IMR-90 (cell line): Measurements from ENCODE around the gene NXPE4.

ENCODE experiments used
- BHLHE40 ChIP-seq: fragments of 150-350 bp; IDR thresholded peaks from 2 replicates; pipeline ENCODE4 v1.6.1; 2016; ENCODE audit warnings: mild to moderate bottlenecking, low read depth, low read length
- POLR2A ChIP-seq: IDR thresholded peaks from 2 replicates; pipeline ENCODE4 v1.6.1; 2012; ENCODE audit warnings: mild to moderate bottlenecking, low read depth, low read length
- RAD21 ChIP-seq: IDR thresholded peaks from 2 replicates; pipeline ENCODE4 v1.6.1; 2012; ENCODE audit warnings: low read length, improper control_type of control experiment
- RCOR1 ChIP-seq: IDR thresholded peaks from 2 replicates; pipeline ENCODE4 v1.6.1; 2012; ENCODE audit warnings: mild to moderate bottlenecking, low read length, improper control_type of control experiment; ENCODE audit not compliant: insufficient replicate concordance
- RFX5 ChIP-seq: IDR thresholded peaks from 2 replicates; pipeline ENCODE4 v1.8.0; 2012; ENCODE audit warnings: low read depth, mild to moderate bottlenecking, low read length, moderate library complexity
- SMC3 ChIP-seq: fragments of 150-350 bp; IDR thresholded peaks from 2 replicates; pipeline ENCODE4 v1.6.1; 2016; ENCODE audit warnings: low read depth, mild to moderate bottlenecking, antibody characterized with exemption, low read length, moderate library complexity
- TF ChIP-seq, protein P1 (sequence below): conservative IDR thresholded peaks from 2 replicates; pipeline ENCODE4 v1.5.1; 2012; ENCODE audit warnings: mild to moderate bottlenecking, low read depth, low read length, improper control_type of control experiment

DNA sequence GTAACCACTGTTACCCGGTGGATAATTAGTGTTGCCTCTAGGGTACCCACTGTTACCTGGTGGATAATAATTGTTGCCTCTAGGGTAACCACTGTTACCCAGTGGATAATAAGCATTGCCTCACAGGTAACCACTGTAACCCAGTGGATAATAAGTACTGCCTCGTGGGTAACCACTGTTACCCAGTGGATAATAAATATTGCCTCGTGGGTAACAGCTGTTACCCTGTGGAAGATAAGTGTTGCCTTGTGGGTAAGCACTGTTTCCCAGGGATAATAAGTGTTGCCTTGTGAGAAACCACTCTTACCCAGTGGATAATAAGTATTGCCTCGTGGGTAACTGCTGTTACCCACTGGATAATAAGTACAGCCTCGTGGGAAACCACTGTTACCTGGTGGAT, 9.3 kb upstream of the NXPE4 start:
- no peak for TF ChIP-seq RAD21
- no peak for TF ChIP-seq BHLHE40
- TF ChIP-seq, protein P1, sequence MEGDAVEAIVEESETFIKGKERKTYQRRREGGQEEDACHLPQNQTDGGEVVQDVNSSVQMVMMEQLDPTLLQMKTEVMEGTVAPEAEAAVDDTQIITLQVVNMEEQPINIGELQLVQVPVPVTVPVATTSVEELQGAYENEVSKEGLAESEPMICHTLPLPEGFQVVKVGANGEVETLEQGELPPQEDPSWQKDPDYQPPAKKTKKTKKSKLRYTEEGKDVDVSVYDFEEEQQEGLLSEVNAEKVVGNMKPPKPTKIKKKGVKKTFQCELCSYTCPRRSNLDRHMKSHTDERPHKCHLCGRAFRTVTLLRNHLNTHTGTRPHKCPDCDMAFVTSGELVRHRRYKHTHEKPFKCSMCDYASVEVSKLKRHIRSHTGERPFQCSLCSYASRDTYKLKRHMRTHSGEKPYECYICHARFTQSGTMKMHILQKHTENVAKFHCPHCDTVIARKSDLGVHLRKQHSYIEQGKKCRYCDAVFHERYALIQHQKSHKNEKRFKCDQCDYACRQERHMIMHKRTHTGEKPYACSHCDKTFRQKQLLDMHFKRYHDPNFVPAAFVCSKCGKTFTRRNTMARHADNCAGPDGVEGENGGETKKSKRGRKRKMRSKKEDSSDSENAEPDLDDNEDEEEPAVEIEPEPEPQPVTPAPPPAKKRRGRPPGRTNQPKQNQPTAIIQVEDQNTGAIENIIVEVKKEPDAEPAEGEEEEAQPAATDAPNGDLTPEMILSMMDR = no peak
- TF ChIP-seq POLR2A = no peak
- no peak for TF ChIP-seq RCOR1
- no peak for TF ChIP-seq RFX5
- no peak for TF ChIP-seq SMC3
